ENCODE data around the gene CCRL2.

DNA sequence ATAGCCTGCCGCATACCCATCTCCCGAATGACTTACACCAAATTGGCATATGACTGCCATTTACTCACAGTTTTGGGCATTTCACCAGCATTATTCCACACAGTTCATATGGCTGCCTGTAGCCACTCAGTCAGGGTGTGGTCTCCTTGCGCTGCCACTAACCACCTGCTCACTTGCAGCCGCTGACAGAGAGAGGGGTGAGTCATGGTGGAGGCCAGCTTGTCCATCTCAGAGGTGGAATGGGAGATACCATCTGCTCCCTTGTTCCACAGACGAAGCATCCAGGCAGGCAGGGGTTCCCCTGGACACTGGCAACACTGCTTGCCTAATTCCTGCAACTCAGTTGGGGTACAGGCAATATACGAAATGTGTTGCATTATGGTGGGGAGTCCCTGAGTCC lies 15.6 kb downstream of the CCRL2 start:
- TF ChIP-seq CTCF (IDR thresholded peaks at IDR 0.05), result no peak
- TF ChIP-seq EZH2 (IDR thresholded peaks at IDR 0.05), result no peak

Data from neural progenitor cell (in vitro differentiated cells).